ENCODE measurements around the gene GPR142.

GPR142 gene

DNA sequence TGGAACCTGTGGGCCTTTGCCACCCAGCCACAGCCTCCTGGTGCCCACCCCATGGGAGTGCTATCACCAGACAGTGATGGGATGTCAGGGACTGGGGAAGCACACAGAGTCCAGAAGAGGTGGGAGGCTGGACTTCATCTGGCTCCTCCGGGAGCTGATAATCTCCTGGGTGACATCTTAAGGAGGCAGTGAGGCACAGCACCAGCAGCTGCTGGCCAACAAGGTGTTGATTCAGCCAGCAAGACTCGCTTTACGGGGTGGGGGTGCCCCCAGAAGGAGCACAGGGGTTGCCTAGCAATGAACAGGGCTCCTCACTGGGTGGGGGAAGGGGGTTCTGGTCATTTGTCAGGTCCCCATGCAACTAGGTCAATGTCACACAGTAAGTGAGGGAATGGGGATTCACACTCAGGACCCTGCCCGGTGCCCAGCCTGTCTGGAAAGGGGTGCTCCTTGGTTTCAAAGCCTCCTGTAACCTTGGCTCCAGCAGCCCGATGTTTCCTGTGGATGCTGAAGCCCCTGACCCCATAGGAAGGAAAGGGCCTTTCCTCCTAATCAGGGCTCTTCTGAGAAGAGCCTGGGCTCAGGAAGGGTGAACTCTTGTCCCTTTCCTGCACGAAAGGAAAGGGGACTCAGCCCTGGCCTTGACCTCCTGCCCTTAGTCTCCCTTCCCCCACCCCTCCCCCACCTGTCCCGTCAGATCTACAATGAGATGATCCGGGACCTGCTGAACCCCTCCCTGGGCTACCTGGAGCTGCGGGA lies 23.6 kb upstream of the GPR142 start:
- no peak for DNase-seq
- in situ Hi-C loops (cut with MboI; ENCODE audit: low pct_unique_long_range_greater_than_20kb, low sequenced_read_pairs), result no loop called here

- DNase-seq, result no peak
- in situ Hi-C loops (cut with MboI; ENCODE audit: low pct_unique_long_range_greater_than_20kb, low sequenced_read_pairs), result no loop called here
Observed at GRCh38 chr17:74344658-74345057, 22.6 kb upstream of the GPR142 start.

DNA sequence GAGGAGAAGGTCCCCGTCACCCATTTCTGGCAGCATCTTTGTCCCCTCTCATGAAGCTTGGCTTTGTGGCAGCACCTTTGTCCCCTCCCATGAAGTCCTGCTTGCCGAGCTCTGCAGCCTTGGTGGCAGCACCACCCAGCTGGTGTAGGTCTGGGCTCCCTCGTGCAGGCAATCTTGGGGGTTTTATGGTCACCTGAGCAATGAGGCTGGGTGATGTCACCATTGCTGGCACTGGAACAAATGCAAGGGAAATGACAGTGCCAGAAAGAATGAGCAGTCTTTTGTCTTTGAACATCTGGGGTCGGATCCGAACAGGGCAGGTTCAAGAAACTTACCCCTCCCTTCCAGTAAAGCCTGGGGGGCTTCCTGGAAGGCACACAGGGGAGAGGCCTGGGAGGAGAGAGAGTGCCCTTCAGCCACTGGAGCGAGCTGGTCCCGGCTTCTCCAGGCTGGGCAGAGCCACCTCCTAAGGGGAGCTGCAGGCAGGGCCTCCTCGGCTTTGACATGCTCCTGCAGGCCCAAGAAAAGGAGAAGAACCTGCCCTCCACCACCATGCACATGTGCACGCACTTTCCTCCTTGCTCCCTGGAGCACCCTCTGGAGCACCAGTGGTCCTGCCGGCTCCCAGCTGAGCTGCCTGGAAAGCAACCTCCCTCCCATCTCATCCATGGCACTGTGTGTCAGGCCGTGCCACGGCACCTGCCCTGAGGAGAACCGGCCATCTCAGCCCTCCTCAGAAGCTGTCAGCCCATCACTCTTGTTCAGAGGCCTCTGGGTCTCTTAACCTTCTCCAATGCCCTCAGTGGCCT lies 21.7 kb upstream of the GPR142 start:
- in situ Hi-C loops (cut with MboI; ENCODE audit: low pct_unique_long_range_greater_than_20kb, low sequenced_read_pairs), result no loop called here
- DNase-seq, result no peak

DNA sequence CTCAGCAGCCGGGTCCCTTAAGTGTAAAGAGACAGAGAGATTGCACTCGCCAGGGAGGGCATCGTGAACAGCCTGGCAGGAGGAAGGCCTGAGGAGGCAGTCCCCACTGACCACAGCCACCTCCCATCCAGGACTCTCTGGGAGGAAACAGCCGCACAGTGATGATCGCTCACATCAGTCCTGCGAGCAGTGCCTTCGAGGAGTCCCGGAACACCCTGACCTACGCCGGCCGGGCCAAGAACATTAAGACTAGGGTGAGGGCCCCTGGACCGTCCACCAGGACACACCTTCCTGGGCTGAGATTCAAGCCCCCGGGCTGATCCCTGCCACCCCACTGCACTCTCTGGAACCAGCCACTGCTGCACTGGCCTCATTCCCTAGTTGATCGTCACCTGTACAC lies 19.7 kb upstream of the GPR142 start:
- in situ Hi-C loops (cut with MboI; ENCODE audit: low pct_unique_long_range_greater_than_20kb, low sequenced_read_pairs), result no loop called here

GRCh38 chr17:74349120-74349519 lies 18.2 kb upstream of the GPR142 start:
- in situ Hi-C loops (cut with MboI; ENCODE audit: low pct_unique_long_range_greater_than_20kb, low sequenced_read_pairs), result no loop called here
- no peak for DNase-seq

More for the DNA sequence above, 19.7 kb upstream of the GPR142 start:
- no peak for DNase-seq

DNA sequence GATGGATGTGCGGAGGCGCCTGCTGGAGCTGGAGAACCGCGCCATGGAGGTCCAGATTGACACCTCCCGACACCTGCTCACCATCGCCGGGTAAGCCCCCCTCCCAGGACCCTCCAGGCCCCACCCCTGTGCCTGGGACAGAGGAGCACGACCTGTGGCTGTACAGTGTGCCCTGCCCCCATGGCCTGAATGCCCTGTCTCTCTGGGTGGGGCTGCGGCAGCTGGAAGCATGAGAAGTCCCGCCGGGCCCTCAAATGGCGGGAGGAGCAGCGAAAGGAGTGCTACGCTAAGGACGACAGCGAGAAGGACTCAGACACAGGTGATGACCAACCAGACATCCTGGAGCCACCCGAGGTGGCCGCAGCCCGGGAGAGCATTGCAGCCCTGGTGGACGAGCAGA lies 16.8 kb upstream of the GPR142 start:
- in situ Hi-C loops (cut with MboI; ENCODE audit: low pct_unique_long_range_greater_than_20kb, low sequenced_read_pairs), result no loop called here
- DNase-seq, result no peak

GRCh38 chr17:74351552-74352210 lies 15.6 kb upstream of the GPR142 start:
- no peak for DNase-seq
- in situ Hi-C loops (cut with MboI; ENCODE audit: low pct_unique_long_range_greater_than_20kb, low sequenced_read_pairs), result no loop called here

DNA sequence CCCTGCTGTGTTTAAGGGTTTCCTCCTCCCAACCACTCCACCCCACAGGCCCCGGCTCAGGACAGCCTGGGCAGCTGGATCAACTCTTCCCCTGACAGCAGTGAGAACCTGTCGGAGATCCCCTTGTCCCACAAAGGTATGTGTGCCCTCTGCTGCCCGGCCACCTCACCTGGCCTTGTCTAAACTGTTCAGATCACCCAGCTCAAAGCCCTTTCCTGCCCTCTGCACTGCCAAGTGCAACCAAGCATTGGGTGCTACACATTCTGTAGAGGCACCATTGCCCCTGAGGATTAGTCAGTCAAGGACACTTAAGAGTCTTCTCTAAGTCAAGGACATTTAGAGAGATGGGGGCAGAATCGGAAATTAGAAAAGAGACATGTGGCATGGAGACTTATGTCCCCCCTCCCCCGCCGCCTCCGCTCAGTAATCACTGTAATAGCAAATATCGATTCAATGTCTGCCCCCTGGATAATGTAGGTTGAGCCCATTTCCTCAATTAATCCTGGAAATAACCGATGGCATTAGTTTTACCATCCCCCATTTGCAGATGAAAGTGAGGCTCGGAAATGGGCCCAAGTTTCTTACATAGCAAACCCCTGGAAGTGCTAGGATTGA lies 13.8 kb upstream of the GPR142 start:
- no peak for DNase-seq
- in situ Hi-C loops (cut with MboI; ENCODE audit: low pct_unique_long_range_greater_than_20kb, low sequenced_read_pairs), result no loop called here

GRCh38 chr17:74354123-74354522 lies 13.2 kb upstream of the GPR142 start:
- in situ Hi-C loops (cut with MboI; ENCODE audit: low pct_unique_long_range_greater_than_20kb, low sequenced_read_pairs), result no loop called here
- peak; percentile 77 for DNase-seq

GRCh38 chr17:74354561-74354960 lies 12.7 kb upstream of the GPR142 start:
- DNase-seq, result no peak
- in situ Hi-C loops (cut with MboI; ENCODE audit: low pct_unique_long_range_greater_than_20kb, low sequenced_read_pairs), result no loop called here

GRCh38 chr17:74355065-74355464 lies 12.2 kb upstream of the GPR142 start:
- no peak for DNase-seq
- in situ Hi-C loops (cut with MboI; ENCODE audit: low pct_unique_long_range_greater_than_20kb, low sequenced_read_pairs), result no loop called here

DNA sequence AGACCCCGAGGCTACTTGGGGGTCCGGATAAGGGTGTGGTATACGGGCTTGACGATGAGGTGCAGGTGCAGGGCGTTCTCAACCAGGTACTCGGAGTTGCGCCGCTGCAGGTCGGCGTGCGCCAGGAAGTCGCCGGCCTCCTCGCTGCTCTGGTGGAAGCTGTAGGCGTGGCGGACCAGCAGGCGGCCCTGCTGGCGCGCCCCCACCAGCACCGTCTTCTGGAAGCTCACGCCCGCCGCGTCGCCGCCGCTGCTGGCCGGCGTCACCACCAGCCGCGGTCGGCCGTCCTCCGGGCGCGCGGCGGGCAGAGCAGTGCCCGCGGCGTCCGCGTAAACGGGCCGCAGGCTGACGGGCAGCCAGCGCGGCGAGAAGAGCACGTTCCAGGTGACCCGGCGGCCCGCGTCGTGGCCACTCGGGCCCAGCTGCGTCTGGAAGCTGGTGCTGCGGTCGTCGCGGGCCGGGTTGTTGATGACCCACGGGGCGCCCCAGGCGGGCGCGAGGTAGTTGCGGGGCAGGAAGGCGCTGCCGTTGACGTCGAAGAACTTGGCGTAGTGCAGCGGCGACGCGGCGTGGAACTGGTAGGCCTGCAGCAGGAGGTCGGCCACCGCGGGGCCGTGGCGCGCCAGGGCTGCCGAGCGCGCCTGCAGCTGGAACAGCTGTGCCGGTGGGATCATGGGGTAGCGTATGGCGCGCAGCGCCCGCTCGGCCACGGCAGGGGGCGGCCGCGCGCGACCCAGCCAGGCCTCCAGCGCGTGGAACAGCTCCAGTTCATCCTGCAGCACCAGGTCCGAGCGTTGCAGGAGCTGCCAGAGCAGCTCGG lies 10.4 kb upstream of the GPR142 start:
- in situ Hi-C loops (cut with MboI; ENCODE audit: low pct_unique_long_range_greater_than_20kb, low sequenced_read_pairs), result no loop called here
- DNase-seq, result no peak

DNA sequence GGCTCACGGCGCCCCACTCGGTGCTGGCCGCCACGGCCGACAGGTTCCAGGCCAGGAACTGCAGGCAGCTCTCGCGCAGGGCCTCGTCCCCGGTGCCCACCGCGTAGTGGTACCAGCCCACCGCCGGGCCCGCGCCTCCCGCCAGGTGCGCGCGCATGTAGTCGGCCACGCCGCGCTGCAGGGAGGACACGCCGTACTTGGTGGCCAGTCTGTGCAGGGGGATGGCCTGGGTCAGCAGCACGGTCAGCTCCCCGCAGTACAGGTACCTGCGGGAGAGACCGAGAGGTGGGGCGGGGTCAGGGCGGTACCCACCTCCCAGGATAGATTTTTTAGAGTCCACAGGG lies 9.9 kb upstream of the GPR142 start:
- in situ Hi-C loops (cut with MboI; ENCODE audit: low pct_unique_long_range_greater_than_20kb, low sequenced_read_pairs), result no loop called here
- DNase-seq, result no peak

GRCh38 chr17:74358697-74359096 lies 8.6 kb upstream of the GPR142 start:
- no peak for DNase-seq
- in situ Hi-C loops (cut with MboI; ENCODE audit: low pct_unique_long_range_greater_than_20kb, low sequenced_read_pairs), result no loop called here

DNA sequence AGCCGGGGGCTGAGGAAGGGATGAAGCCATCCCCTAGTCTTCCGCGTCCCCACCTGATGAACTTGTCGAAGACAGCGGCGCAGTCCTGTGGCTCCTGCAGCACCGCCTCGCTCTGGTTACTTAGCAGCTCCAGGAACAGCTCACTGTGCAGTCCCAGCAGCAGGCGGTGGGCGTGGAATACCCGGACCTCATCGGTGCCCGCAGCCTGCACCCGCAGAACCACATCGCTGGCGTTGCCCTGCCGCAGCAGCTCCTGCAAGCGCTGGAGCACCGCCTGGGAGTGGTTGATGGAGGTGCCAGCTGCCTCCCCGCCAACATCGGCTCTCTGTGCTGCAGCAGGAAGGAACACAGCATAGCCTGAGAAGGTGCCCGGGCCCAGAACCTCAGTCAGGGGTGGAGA lies 7.4 kb upstream of the GPR142 start:
- in situ Hi-C loops (cut with MboI; ENCODE audit: low pct_unique_long_range_greater_than_20kb, low sequenced_read_pairs), result no loop called here
- DNase-seq, result no peak

DNA sequence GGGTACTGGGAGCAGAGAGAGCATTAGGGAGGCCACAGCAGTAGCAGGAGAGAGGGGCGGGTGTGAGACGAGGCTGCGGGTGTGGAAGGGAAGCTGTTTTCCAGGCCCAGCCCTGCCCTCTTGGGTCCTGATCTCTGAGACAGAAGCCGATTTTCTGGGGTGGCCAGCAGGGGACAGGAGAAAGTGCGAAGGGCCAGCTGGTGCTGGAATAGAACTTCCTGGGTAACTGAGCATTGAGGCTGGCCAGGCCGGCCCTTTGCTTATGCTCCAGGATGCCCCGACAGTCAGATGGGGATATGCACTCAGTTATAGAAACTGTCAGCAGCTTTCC lies 6.4 kb upstream of the GPR142 start:
- no peak for DNase-seq
- in situ Hi-C loops (cut with MboI; ENCODE audit: low pct_unique_long_range_greater_than_20kb, low sequenced_read_pairs), result no loop called here

DNA sequence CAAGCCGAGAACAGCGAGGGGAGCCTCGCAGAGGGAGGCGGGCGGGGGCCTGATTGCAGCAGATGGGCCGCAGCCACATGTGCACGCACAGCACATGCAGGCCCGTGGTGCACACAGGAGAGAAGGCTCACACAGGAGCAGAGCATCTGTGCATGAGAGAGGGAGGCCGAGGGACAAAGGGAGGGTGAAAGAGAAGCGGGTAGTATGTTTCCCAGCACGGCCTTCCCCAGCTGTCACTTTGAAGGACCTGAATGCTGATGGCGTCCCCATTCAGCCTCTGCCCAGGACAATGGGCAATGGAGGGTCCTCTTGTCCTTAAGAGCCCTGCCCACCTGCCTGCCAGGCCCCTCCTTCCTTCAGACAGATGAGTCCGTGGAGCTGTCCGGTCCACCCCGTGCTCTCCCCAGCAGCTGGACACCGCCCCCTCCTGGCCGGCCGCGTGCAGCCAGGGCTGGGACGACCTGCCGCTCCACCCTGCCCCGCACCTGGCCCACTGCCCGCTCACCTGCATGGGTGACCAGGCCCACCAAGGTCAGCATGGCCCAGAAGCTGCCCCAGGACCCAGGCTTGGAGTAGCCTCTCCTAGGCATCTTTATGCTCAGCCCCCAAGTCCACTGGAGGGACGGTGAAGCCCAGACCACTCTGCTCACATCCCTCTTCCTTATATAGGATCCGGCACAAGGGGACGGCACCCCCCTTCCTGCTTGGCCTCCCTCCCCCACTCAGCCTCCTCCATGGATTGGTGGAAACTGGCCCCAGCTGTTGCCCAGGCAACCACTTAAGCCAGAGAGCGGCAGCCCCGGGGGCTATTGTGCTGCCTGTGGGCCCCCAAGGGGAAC lies 5.9 kb upstream of the GPR142 start, which contains the start of gene BTBD17:
Gene BTBD17, minus strand, starts transcription at position 639 of the 839 bp plus-strand sequence. Its CDS starts 49 bp downstream, at position 590.
- DNase-seq, result no peak
- in situ Hi-C loops (cut with MboI; ENCODE audit: low pct_unique_long_range_greater_than_20kb, low sequenced_read_pairs), result no loop called here

- no peak for DNase-seq
- in situ Hi-C loops (cut with MboI; ENCODE audit: low pct_unique_long_range_greater_than_20kb, low sequenced_read_pairs), result no loop called here
Observed at GRCh38 chr17:74362069-74362405, 5.3 kb upstream of the GPR142 start.

Data from KBM-7 (cell line).